ENCODE measurements around the gene MROH2B. TPM values are rescaled to one million over a fixed set of nuclear protein-coding genes. Genes with fewer than 3 reads are reported as not detected.

The MROH2B gene
- total RNA-seq, 2 donors from 2014 or later: 7.3 TPM; not detected in 1

DNA sequence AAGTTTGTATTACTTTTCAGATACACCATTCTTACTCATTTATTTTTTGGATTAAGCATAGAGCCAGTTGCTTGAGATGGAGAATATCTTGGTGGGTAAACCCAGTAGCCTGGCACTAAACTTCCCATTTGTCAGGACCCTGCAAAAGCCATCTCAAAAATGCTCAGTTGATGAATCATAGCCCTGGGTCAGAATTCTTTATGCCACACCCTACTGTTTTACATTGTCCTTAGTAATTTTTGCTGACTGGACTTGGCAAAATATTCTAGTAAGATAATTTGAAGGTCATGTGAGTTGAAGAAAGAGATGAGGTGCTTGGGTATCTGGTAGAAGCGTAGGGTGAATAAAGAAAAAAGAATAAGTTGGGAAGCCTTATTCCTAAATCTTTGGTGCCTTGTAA is 111.1 kb downstream of the MROH2B start:
- Histone ChIP-seq H3K9me3 (no peaks in the 10 kb centered on the region), H3K36me3 (no peaks in the 10 kb centered on the region), H3K27ac (no peak overlapping the region), H3K4me1 (replicated peaks) (no peaks in the 10 kb centered on the region), H3K4me3 (no peak overlapping the region), H3K27me3 (replicated peaks; ENCODE audit: insufficient read depth) (no peaks in the 10 kb centered on the region)
- intact Hi-C loops (cut with DNase I): no loop called here
- no peak for TF ChIP-seq POLR2AphosphoS5 (IDR thresholded peaks at IDR 0.05)
- TF ChIP-seq, protein P1, sequence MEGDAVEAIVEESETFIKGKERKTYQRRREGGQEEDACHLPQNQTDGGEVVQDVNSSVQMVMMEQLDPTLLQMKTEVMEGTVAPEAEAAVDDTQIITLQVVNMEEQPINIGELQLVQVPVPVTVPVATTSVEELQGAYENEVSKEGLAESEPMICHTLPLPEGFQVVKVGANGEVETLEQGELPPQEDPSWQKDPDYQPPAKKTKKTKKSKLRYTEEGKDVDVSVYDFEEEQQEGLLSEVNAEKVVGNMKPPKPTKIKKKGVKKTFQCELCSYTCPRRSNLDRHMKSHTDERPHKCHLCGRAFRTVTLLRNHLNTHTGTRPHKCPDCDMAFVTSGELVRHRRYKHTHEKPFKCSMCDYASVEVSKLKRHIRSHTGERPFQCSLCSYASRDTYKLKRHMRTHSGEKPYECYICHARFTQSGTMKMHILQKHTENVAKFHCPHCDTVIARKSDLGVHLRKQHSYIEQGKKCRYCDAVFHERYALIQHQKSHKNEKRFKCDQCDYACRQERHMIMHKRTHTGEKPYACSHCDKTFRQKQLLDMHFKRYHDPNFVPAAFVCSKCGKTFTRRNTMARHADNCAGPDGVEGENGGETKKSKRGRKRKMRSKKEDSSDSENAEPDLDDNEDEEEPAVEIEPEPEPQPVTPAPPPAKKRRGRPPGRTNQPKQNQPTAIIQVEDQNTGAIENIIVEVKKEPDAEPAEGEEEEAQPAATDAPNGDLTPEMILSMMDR (IDR thresholded peaks at IDR 0.05): no peak
- TF ChIP-seq POLR2A (IDR thresholded peaks at IDR 0.05): no peak
- 90% methylated on average over 1 of the region's 1 CpG for WGBS
- DNase-seq (ENCODE audit: low spot score): no peak

DNA sequence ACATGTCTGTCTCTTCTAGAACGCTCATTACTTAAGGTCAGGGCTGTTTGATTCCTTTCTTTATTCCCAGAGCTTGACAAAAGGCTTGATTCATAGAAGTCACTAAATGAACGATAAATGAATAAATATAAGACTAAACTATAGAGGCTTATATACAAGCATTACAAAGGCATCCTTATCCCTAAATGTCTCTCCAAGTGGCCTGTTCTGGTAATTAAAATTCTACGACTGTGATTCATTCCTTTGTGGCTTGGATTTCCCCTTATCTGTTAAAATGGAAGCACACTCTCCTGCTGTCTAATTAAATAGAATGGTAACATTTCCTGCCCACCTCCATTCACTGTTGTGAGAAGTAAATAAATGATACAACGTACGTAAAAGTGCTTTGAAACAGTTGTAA is 112.3 kb downstream of the MROH2B start:
- H3K4me3 ChIP-seq: no peak overlapping the region
- no peaks in the 10 kb centered on the region for H3K27me3 ChIP-seq (replicated peaks; ENCODE audit: insufficient read depth)
- WGBS: 56% methylated on average over 5 of the region's 5 CpGs
- H3K36me3 ChIP-seq: no peaks in the 10 kb centered on the region
- intact Hi-C loops (cut with DNase I): no loop called here
- no peak for TF ChIP-seq POLR2AphosphoS5 (IDR thresholded peaks at IDR 0.05)
- no peak for TF ChIP-seq POLR2A (IDR thresholded peaks at IDR 0.05)
- TF ChIP-seq, protein P1 (IDR thresholded peaks at IDR 0.05): no peak
- no peaks in the 10 kb centered on the region for H3K9me3 ChIP-seq
- no peak overlapping the region for H3K27ac ChIP-seq
- H3K4me1 ChIP-seq (replicated peaks): no peaks in the 10 kb centered on the region
- no peak for DNase-seq (ENCODE audit: low spot score)

DNA sequence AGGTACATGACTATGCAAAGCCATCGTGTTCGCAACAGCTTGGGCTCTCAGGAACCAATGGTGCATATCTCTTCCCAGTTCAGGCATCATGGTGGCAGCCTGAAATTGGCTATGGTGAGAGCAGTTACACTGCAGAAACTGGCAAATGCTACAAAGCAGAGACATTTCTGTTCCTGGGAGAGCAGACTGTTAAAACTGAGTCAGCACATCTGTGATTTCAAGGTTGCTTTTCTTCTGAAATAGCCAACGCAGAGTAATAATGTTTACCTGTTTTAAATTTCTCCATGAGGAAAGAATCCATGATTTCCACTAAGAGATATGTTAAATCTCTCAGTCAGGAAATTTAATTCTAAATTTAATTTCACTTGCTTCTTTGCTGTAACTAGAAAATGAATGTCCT is 114.1 kb downstream of the MROH2B start:
- Histone ChIP-seq H3K4me3 (no peak overlapping the region), H3K27me3 (replicated peaks; ENCODE audit: insufficient read depth) (no peaks in the 10 kb centered on the region), H3K36me3 (no peaks in the 10 kb centered on the region), H3K4me1 (replicated peaks) (no peaks in the 10 kb centered on the region), H3K27ac (no peak overlapping the region), H3K9me3 (no peaks in the 10 kb centered on the region)
- intact Hi-C loops (cut with DNase I): no loop called here
- no peak for DNase-seq (ENCODE audit: low spot score)
- WGBS: 93% methylated on average over 3 of the region's 3 CpGs
- TF ChIP-seq POLR2A (IDR thresholded peaks at IDR 0.05) (no peak), POLR2AphosphoS5 (IDR thresholded peaks at IDR 0.05) (no peak)
- TF ChIP-seq, protein P1 (IDR thresholded peaks at IDR 0.05): no peak

DNA sequence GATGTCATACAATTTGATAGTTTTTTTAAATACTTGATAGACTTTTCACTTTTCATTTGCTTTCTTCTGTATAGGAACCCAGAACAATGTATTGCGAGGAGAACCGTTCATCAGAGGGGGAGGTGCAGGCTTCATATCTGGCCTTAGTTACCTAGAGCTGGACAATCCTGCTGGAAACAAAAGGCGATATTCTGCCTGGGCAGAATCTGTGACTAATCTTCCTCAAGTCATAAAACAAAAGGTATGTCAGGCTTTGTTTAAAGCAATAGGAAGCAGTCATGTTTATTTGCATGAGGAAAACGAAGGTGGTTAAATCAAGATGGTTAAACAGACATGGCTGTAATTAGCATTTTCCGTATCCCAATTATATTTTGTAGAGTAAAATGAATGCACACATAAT is 115.8 kb downstream of the MROH2B start:
- no peak overlapping the region for H3K27ac ChIP-seq

More for the DNA sequence above, 115.8 kb downstream of the MROH2B start:
- no peaks in the 10 kb centered on the region for H3K9me3 ChIP-seq
- H3K36me3 ChIP-seq: no peaks in the 10 kb centered on the region
- H3K27me3 ChIP-seq (replicated peaks; ENCODE audit: insufficient read depth): no peaks in the 10 kb centered on the region
- no peaks in the 10 kb centered on the region for H3K4me1 ChIP-seq (replicated peaks)
- no peak for DNase-seq (ENCODE audit: low spot score)
- intact Hi-C loops (cut with DNase I): no loop called here
- no peak for TF ChIP-seq POLR2AphosphoS5 (IDR thresholded peaks at IDR 0.05)
- WGBS: 58% methylated on average over 5 of the region's 5 CpGs
- no peak overlapping the region for H3K4me3 ChIP-seq

Small RNA genes within 50 kb of the gene (small RNA-seq; reads per million reads assigned to genes)
- 0 to 0.09 reads per million in 2 donors for gene AC114967.1

Other genes starting within 250 kb of the MROH2B start
- gene RPL37, start 236.1 kb downstream of the MROH2B start, total RNA-seq: 100 to 1,000 TPM; 188 to 343 TPM
- 1 to 10 TPM; 1.3 to 5.4 TPM for gene CARD6, start 230.0 kb downstream of the MROH2B start, total RNA-seq
- gene C7, start 161.8 kb downstream of the MROH2B start, total RNA-seq: 100 to 1,000 TPM in 1 of 2 donors, 10 to 100 TPM in 1; 68.2 to 147 TPM
- gene C6, start 142.2 kb upstream of the MROH2B start, total RNA-seq: 1 to 10 TPM; 3.5 to 4.6 TPM

All from prostate gland (tissue), 2 donors.